GM18861 (cell line): ENCODE data around the gene MED14.
"Not testable (repeated sequence)": the region's sequence is repeated elsewhere in the genome, so short reads cannot be mapped to it uniquely, and the experiment has no call there.

Source experiments
- ATAC-seq: cut with Tn5 transposase; IDR thresholded peaks from one replicate; pipeline ENCODE4 v1.9.1; 2021; ENCODE audit not compliant: unreplicated experiment

MED14 gene

GRCh38 chrX:40735325-40736169 is at the start of gene MED14:
Gene MED14, minus strand, starts transcription at chrX:40735542. Its CDS starts 130 bp downstream, at chrX:40735412.
- peak; percentile 85 for ATAC-seq

- ATAC-seq = no peak
Observed at GRCh38 chrX:40784516-40785151, 49.3 kb upstream of the MED14 start.

- not testable (repeated sequence) for ATAC-seq
Observed at GRCh38 chrX:40782644-40783259, 47.4 kb upstream of the MED14 start.

- no peak for ATAC-seq
Observed at GRCh38 chrX:40780951-40781350, 45.6 kb upstream of the MED14 start.

GRCh38 chrX:40780082-40780481 is 44.7 kb upstream of the MED14 start:
- no peak for ATAC-seq

- no peak for ATAC-seq
Observed at GRCh38 chrX:40778861-40779575, 43.7 kb upstream of the MED14 start.

GRCh38 chrX:40773809-40774208 is 38.5 kb upstream of the MED14 start:
- no peak for ATAC-seq

- no peak for ATAC-seq
Observed at GRCh38 chrX:40773188-40773587, 37.8 kb upstream of the MED14 start.

GRCh38 chrX:40772290-40772689 is 36.9 kb upstream of the MED14 start:
- no peak for ATAC-seq

- ATAC-seq = no peak
Observed at GRCh38 chrX:40761762-40762161, 26.4 kb upstream of the MED14 start.

GRCh38 chrX:40759374-40759773 is 24.0 kb upstream of the MED14 start:
- ATAC-seq = no peak

- ATAC-seq = no peak
Observed at GRCh38 chrX:40757058-40757457, 21.7 kb upstream of the MED14 start.

GRCh38 chrX:40755291-40756249 is 20.2 kb upstream of the MED14 start:
- ATAC-seq = no peak

- ATAC-seq = peak; percentile 68
Observed at GRCh38 chrX:40749681-40750494, 14.5 kb upstream of the MED14 start.

GRCh38 chrX:40748977-40749376 is 13.6 kb upstream of the MED14 start:
- ATAC-seq = no peak

- ATAC-seq = no peak
Observed at GRCh38 chrX:40746521-40746920, 11.2 kb upstream of the MED14 start.

GRCh38 chrX:40736170-40736505 is 796 bp upstream of the MED14 start:
- ATAC-seq = no peak

GRCh38 chrX:40734971-40735324 is 394 bp downstream of the MED14 start:
- no peak for ATAC-seq

GRCh38 chrX:40733706-40734105 is 1.6 kb downstream of the MED14 start:
- no peak for ATAC-seq

- ATAC-seq = not testable (repeated sequence)
Observed at GRCh38 chrX:40732499-40732898, 2.8 kb downstream of the MED14 start.
